GM19397 (cell line): ENCODE results near the gene CD74.

Experiments
- ATAC-seq: cut with Tn5 transposase; IDR thresholded peaks from one replicate; pipeline ENCODE4 v1.9.1; 2021; ENCODE audit warnings: mild to moderate bottlenecking, moderate library complexity; ENCODE audit not compliant: unreplicated experiment

The CD74 gene

DNA sequence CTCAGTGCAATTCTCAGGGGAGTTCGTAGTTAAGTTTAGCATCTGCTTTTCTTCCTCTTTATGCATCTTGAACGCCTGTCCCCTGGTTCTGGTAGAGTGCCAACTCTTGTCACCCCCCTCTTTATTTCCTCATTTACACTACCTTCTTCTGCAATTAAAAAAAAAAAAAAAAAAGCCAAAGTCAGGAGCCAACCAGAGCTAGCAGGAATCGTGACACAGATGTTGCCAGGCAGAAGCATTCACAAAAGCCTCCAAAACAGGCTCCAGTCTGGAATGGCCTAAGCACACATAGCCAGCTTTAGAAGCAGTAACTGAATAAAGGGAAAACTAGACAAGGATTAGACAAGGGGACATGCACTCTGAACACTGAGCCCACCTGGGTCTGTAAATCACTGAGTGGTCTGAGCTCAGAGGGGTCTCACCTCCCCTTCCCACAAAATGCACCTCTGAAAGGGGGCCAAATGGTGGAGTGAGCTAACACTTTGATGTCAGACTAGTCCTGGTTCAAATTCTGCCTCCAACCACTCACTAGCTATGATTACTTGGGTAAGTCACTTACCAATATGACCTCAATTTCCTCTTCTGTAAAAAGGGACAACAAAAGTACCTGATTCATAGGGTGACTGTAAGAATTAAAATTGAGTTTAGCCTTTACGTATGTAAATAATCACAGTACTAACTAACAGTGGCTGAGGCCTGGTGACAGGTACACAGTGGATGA lies 2.0 kb downstream of the CD74 start:
- ATAC-seq, result no peak

DNA sequence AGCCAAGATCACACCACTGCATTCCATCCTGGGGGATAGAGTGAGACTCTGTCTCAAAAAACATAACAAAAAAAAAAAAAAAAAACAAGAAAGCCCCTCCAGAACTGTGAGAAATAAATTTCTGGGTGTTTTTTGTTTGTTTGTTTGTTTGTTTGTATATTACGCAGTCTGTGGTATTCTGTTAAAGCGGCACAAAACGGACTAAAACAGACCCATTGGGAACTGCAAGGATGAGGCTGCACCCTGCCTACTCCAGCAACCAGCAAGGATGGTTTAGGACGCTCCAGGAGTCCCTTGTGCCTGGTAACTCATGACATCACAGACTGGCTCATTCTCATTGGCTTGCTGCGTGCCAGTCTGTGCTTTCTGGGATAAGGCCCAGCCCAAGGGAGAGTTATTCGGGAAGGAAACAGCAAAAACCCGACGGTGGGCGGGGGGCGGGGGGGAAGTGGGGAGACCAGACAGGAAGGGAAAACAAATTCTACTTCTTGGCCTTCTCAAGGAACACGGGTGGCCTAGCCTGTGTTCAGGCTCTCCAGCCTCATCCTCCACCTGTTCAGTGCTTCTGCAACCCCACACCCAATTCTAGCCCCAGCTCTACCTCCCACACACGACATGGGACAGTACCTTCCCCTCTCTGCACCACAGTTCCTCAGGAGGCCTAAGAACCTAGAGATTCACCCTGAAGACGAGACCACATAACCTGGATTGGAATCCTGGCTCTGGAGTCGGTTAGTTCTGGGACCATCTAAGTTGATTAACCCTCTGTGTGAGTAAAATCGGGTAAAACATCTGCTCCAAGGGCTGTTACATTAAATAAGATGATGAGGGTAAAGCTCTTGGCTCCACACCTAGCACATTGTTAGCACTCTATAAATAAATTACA lies 2.8 kb downstream of the CD74 start:
- ATAC-seq, result no peak

DNA sequence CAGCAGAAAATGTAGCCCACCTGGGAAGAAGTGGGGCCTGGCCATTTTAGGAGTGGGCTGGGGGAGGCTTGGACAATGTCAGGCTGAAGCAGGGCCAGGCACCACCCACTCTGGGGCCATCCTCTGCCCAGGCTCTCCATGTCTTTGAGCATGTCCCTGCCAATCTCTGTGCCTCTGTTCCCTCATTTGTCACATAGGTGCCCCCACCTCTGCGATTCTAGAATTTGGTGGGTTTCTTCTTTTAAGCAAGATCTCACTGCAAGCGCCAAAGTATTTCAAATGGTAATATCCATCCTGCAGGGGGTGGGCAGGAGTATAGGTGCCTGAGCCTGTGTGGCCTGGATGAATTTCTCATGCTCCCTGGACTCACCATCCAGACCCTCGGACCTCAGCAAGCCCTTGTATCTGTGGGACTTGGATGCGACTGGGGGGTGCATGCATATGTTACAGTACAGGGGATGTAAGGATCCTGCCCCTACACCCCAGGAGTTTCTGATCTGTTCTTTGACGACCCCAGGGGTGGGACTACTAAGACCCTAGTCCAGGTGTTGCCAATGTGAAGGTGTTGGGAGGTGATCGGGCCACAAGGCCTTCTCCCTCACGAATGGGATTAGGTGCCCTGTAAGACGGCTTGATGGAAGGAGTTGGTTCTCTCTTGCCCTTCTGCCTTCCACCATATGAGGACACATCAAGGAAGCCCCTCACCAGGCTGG lies 4.3 kb downstream of the CD74 start:
- no peak for ATAC-seq

DNA sequence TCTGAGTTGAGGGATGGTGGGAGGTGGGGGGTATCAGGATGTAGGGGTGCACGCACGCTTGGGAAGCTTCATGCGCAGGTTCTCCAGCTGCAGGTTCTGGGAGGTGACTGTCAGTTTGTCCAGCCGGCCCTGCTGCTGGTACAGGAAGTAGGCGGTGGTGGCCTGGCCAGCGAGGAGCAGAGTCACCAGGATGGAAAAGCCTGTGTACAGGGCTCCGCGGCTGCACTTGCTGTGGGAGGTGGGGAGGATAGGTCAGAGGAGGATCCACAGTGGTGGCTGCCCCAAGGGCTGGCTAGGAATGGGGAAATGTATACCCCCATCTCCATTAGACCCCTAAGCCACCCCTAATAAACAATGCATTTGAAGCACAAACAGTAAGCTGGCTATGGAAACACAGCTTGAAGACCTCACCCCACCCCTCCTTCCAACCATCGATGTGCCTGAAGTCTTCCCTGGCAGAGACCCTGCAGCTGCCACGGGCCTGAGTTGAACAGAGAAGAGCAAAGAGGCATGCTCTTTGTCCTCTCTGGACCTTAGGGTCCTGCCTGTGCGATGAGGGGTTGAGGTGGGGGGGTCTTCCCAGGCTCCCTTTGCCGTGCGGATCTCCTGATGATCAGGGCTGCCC lies 5.5 kb downstream of the CD74 start:
- no peak for ATAC-seq

DNA sequence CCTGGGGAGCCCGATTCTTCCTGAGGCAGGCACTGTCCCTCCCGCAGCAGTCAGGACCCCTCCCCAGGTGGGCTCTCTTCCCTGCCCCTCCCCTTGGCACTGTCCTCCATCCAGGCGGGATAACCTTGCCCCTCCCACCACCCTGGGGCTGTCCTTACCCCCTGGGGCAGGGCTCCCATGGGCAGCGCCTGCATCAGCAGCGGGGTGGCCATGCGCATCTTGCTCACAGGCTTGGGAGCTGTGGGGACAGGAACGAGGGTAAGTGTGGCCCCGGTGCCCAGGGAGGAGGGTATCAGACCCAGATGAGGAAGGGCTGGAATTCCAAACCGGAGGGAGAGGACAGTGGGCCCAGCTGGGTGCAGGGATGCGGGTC lies 6.0 kb downstream of the CD74 start:
- no peak for ATAC-seq

DNA sequence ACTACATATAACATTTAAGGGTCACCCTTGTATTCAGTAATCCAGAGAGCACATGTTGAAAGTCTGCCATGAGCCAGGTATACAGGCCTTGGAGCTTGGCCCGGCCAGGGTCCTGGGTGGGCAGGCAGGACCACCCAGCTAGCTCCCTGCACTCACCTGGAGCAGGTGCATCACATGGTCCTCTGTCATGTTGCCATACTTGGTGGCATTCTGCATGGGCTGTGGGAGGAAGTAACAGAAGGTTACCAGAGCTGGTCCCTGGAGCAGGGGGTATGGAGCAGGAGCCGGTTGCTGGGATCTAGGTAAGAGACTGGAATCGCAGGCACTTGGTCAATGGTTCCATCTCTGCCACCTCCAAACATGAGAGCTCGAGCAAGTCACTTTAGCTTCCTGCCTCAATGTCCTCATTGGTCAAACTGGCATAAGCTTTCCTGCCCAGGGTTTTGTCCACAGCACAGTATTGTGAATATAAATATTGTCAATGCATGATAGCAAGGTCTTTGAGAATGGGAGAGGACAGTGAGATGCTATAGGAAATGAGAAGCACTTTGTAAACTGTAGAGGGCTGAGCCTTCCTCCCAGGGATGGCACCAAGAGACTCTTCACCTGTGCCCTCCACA lies 6.5 kb downstream of the CD74 start:
- ATAC-seq, result no peak

DNA sequence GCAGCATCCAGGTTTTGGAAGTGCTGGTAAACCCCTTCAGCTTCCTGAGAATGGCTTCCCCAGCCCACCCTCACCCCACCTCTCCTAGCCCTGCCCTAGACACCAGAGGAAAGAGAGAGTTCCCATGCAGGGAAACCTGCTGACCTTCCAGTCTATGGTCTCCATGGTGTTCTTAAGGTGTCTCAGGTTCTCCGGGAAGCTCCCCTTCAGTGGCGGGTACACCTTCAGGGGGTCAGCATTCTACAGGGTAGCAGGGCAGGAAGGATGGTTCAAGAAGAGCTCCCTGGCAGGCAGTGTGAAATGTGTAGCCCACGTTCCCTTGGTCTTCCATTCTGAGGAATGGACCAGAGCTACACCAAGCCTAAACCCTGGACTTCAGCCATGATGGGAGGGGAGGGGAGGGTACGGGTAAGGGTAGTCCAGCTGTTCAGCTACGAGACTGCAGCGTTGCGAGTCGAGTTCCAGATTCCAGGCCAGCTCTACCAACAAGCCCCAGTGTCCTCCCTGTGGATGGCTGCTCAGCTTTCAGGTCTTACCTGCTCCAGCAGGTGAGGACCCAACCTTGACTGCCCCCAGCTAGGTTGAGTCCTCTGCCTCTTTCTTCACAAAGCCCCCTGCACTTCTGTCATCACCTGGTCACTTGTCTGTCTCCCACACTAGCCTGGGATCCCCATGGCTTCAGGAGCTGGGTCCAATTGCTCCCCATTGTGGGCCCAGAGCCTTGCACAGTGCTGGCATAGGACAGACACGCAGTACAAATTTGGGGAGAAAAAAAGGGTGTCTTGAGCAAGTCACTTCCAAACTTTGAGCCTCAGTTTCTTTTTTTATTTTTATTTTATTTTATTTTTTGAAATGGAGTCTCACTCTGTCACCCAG lies 7.5 kb downstream of the CD74 start:
- ATAC-seq, result no peak

DNA sequence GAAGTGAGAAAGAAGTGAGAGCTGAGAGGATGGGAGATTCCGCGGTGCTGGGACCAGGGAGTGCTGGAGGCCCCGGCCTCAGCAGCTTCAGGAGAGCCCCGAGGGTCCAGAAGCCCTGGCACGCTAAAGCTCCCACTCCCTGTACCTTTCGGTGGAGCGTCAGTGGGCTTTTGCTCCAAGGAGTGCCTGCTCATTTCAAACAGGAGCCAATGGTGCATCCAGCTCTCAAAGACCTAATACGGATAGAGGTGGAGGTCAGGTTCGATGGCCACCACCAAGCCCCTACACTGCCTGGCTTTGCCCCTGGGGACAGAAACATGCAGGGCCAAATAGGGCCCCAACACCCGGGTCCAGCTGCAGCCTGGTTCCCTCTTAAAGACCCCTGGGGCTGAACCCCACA lies 8.2 kb downstream of the CD74 start:
- no peak for ATAC-seq

DNA sequence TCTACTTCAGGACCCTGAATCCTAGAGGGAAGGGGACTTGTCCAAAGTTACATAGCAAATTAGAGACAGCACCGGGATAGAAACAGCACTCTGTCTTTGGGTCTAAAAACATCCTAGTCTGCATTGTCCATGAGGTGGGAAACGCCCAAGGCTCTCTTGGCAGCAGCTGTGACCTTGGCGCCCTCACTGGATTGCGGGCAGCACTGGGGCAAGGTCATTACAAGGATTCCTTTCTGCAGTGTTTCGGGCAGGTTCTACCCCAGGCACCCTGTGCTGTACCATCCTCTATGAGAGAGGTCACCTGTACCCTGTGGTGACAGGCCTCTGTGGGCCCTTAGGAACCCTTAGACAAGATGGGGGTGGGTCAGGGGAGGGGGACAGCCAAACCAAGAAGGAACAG lies 8.6 kb downstream of the CD74 start:
- ATAC-seq, result no peak

DNA sequence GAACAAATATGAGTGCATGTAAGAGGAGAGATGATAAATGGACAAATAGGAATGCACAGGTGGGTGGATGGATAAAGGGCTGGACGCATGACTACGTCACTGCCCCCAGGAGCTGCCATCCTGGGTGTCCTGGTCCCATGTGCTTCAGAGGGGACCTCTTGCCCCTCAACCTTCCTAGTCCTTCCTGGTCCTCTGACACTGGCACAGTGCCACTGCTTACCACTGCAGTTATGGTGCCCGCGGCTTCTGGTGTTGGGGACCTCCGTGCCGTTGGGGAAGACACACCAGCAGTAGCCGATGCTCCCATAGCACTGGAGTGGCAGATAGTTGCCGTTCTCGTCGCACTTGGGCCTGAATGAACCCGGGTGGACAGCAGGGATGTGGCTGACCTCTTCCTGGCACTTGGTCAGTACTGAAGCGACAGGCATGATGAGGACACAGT lies 9.8 kb downstream of the CD74 start:
- ATAC-seq, result no peak

DNA sequence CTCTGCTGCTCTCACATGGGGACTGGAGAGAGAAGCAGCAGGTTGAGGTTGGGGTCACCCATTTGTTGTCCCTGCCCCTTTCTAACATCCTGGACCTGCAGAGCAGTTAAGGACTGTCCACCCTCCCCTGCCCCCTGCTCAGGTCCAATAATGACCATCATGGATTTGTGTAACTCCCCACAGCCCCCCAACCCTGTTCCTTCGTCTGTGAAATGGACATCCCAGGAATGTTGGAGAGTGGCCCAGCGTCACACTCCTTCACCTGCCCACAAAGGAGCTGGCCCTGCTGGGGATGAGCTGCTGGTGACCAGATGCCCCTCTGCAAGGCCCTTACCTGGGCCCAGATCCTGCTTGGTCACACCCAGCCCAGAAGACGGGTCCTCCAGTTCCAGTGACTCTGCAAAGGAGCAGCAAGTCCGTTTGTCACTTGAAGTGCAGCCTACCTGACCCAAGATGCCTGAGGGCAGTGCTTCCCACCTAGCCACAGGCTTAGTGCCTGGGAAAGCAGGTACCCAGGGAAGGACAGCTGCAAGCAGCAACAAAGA lies 10.4 kb downstream of the CD74 start:
- no peak for ATAC-seq

DNA sequence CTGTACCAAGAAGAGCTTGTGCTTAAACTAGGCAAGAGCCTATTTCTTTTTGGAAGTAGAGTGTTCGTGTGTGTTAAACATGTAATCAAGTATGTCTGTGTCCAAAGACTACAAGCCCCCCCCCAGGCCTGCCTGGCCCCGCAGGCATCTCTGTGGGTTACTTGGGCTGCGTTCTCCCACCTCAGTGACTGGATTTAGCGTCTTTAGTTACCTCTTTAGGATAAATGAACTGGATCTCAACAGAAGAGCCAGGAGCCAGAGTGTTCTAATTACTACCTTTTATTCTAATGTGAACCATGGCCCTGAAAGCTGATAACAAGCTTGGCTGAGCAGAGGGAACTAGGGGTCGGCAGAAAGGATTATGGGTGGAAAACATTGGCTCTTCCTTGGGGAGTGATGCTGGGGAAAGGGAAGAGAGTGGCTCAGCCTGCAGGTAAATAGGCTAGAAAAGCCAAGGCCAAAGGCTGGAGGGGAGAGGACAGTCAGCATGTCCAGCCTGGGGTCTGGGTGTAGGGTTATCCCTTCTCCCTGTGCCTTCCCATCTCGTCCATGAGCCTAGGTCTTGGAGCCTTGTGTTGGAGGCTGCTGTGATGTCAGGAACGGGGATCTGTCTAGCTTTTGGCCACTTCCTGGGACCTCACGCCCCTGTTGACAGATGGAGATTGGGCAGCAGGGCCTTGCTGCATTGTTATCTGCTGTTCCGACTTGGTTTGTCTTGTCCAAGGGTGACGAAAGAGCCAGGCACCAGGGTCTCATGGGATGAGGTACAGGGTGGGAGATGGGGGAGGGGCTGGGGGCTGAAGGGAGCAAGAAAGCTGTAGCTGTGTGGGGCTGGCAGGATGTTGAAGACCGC lies 11.1 kb downstream of the CD74 start:
- ATAC-seq, result no peak

DNA sequence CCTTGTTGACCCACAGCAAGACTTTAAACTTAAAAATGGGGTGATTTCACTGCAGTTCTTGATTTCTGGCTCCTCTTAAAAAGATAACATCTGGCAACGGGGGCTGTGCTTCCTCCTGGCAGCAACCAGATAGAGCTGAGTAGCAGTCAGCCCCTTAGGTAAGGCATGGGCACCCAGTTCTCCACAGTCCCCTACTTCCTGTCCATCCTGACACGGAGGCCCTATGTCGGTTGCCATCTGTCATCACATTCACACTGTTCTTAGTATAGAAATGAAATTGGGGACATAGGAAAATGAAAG lies 11.7 kb downstream of the CD74 start:
- ATAC-seq, result no peak

DNA sequence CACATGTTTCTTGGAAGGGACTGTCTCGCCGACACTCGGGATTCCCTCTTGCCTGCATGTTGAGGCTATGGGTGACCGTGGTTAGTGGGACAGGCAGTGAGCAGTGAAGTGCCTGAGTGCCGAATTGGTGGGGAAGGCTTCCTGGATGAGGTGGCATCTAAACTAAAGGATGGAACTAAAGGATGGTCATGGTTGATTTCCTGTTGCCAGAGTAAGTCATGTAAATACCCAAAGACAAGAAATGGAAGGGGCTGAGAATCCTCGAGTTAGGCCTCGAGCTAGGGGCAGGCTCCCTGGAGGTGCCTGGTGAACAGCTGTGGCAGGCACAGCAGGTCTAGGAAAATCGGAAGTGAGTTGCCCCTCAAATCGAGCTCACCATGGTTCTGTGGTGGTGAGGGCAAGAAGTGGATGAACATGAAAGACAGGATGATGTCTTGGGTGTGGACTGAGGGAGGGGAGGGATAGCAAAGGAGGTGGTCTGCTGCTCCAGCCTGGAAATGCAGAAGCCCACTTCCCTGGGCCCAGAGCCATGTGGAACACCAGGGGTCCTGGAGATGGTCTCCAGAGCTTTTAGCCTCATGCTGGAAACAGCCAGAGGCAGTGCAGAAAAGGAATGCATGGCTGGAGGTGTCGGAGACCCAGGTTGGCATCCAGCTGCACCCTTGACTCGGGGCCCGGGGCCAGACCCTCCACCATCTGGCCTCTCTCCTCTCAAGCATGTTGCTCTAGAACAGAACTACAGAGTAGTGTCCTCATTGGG lies 12.2 kb downstream of the CD74 start:
- ATAC-seq, result no peak

DNA sequence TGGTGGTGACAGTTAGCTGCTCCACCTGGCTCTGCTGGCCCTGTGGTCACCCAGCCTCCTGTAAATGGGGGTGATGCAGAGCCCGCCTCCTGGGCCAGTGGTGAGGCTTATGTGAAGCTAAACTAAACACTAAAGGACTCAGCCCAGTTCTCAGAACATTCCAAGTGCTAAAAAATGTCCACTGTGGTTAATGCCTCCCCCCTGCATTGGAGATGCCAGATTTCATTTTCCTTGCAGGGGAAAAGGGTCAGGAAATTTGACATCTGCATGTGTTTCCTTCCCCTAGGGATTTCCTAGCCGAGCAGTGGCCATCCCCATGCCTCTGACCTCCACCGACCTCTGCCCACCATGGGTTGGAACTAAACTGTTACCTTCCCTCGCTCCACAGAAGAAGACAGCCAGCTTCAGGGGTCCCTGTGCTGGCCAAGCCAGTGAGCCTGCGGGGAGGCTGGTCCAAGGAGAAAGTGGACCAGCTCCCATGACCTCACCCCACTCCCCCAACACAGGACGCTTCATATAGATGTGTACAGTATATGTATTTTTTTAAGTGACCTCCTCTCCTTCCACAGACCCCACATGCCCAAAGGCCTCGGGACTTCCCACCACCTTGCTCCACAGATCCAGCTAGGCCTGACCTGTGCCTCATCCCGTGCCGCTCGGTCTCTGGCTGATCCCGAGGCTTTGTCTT lies 13.0 kb downstream of the CD74 start:
- ATAC-seq, result peak; percentile 16

DNA sequence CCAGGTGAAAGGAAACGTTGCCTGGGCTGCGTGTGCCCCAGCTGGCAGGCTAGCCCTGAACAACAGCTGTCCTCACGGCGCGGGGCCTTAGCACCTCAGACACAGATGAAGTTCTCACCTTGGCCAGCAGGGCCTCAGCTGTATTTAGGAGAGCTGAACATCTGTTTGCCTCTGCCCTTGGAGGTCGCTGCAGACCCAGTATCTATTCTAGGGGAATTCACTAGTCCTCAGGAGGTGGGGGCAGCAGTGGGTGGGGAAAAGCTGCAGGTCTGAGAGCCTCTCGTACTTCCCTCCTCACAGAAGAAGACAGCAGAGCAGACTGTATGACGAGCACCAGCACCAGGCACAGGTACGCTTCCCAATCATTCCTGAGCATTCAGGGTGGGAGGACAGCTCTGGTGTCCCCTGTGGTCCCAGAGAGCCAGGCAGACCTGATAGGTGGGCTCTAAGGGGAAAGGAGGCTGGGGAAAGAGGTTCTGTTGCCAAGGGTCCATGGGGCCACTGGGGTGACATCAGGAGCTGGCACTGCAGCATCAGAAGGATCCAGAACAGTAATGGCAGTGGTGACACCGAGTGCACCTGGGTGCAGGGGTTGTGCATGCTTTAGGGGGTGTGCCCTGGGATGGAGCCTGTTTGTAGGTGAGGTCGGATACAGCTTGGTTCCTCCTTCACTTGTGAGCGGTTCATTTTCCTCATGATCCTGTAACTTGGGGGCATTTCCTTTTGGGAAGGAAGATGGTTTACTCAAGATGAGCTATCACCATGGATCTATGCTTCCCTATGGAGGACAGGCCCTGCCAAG lies 13.8 kb downstream of the CD74 start:
- peak; percentile 50 for ATAC-seq
